Globus pallidus (tissue), 1 donor: ENCODE data around the gene SORCS2.

Experiments
- DNase-seq: peaks from one replicate; pipeline ENCODE4 v3.0.0-alpha.2; 2015; ENCODE audit warnings: low spot score

SORCS2 gene

DNA sequence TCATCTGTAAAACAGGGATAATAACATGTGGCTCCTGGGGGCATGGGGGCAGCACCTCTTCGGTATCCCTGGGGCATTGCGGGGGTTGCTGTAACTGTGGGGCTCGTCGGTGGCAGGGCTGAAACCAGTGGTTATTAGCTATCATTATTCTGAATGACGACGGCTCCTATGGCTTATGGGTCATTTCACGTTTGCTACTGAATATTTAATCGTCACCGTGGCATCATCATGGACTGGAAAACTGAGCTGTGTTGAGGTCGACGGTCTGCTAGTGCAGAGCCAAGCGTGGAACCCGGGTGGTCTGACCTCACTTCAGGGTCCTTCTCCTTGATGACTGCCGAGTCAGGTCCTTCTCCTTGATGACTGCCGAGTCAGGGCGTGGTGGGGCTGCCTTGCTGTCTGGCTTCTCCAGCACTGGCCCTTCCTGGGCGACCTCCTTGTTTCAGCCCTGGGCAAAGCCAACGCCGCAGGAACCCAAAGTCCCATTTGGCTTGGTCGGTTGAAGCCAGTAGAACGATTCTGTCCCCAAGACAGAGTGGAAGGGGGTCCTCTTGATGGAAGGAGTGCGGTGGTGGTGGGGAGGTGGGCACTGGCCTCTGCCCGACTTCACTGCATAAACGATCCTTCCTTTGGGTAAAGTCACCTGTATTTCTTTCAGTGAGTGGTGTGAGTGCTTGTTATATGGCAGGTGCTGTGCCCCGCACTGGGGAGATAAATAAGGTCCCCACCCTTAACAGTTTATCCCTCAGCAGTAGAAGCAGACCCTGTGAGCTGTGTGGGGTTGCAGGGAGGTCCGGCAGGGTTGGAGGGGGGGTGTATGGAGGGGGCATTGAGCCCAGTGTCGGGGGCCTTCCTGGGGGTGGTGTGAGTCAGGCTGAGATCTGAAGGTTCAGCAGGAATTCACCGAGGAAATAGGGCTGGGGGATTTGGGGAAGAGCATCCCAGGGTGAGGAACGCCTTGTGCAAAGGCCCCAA is 201.6 kb downstream of the SORCS2 start:
- DNase-seq = no peak

DNA sequence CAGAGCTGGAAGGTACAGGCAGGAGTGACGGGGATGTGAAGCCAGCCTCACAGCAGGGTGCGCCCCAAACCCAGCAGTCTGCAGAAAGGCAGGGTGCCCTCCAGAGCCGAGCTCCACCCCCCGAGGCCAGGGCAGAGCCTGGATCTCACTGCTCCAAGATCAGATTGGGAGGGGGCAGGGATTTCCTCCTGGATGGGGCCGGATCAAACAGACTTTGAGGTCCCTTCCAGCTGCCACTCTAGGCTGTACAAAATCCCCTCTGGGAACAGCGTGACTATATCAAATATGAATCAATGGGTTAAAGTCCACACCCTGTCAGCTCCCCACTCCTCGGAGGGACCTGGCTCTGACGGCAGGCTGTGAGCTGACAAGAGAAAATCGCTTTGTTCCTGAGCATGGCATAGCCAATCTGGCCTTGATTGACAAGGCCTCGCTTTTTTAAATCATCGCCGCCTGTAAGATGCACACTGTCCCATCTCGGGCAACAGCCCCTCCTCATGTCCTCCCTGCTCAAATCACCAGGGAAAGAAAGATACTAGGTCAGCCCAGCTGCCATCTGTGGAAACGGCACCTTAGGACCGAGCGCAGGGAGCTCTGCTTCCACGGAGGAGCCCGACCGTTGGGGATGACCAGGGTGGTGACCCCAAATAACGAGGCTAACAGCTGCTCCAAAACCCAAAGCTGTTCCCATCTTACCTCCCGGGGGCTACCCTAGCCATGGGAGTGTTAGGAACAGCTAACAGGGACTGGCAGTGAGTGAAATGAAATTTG is 202.5 kb downstream of the SORCS2 start:
- DNase-seq = no peak

DNA sequence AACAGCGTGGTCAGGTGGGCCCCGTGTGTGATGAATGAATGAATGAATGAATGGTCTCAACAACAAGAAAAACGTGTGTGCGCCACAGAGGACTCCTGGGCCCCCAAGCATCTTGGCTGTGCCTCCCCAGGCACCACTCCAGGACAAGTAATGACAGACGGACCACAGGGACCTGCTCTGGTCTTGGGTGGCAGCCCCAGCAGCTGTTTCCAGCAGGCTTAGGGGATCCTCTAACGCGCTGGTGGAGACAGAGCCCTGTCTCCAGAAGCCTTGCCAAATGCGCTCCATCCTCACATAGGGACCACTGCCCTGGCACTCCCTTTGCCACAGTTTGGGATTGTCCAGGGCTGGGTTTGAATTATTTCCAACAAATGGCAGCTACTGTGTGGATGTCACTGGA is 203.3 kb downstream of the SORCS2 start:
- DNase-seq = no peak

DNA sequence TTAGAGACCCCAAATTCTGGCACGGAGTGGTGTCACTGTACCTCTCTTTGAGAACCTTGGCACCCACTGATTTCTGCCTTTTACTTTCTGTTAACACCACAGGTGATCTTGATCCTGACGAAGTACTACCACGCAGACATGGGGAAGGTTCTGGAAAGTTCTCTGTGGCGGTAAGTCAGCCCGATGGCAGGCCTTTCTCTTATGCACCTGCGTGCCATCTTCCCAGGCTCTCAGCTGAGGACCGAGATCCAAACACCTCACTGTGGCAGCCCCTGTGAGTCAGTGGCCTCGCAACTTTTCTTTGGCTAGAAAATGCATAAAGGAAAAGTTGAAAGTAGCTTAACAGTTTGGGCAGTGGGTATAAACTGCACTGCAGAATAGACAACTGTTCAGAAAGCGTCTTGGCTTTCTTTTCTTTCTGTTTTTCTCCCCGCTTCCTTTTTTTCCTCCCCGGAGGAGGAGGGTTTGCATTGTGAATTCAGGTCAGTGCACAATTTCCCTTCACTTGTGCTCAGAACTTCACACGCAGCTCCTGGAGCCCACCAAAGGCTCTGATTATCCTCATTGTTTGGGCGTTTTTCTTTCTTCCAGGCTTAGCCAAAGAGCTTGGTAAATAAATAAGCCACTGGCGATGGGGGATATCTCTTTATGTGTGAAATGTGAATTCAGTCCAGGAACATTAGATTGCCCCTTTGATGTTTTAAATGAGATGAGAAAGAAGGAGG is 204.0 kb downstream of the SORCS2 start:
- no peak for DNase-seq

DNA sequence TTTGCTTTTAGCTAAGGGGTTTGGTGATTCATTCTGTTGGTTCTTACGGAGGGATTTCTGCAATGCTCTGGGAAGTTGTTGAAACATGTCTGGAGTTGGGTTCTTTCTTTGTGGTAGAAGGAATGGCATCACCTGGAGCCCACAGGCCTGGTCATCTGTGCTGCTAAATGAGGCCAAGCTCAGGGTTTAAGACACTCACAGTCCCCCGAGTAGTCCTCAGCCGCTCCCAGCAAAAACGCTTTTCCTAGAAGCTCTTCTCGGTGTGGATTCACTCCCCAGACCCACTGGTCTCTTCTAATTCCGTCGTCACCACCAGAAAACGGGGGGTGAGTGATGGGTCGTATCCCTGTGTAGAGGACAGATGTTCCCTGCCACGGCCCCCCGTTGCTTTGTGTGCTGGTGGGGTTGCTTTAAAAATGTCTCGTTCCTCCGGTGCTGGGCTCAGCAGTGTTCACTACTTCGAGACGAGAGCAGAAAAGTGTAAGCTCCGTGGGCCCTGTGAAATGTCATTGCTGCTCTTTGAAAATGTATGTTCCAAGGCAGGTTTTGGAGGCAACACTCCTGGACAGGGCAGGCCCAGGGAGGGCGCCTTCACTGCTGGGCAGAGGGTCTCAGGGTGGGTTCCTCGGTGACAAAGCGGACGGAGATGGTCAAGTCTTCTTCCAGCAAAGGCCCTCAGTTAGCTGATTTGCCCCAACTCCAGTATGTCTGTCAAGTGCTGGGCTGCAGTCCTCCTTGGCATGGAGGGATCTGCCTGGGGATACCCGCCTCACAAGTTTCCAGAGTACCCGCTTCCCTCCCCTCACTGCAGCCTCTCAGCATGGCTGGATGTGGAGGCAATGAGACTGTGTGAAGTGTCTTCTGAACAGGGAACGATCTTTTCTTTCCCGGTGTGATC is 205.1 kb downstream of the SORCS2 start:
- DNase-seq = no peak

DNA sequence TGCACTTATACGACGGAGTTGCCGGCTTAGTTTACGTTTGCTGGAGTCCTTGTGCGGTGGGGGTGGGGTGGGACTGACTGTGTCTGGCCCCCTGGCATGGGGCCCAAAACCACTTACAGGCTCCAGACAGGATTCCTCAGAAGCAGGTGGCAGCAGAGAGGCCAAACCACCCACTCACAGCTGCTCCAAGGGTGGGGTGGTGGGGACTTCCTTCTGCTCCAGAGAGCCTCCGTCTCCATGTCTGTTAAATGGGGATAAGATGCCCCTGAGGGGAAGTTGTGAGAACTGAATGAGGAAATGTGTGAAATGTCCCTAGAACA is 205.7 kb downstream of the SORCS2 start:
- DNase-seq = no peak

DNA sequence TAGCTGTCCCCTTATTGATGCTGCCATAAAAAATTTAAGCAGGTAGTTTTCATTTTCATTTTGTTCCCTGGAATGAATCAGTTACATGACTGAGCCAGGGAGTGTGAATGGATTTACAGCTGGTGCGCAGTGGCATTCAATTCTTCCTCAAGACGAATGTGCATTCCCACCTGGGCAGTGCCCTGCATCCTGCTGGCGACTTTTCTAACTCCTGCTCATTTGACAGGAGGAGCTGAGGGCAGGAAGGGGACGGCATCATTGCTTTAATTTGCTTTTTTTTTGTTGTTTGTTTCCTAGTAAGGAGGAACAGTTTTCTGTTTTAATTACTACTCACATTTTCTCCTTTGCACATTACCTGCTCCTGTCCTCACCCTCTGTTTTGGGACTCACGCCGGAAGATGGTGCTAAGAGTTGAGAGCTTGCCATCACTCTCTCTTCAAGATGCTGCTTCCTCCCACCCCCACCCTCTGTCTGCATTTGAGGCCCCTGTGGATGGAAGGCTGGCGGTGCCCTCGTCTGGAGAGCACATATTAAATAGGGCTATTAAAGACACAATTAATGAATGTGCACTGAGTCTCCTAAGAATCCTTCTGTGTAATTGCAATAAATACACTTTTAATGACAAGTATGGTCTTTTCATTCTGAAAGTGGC is 206.6 kb downstream of the SORCS2 start:
- no peak for DNase-seq

DNA sequence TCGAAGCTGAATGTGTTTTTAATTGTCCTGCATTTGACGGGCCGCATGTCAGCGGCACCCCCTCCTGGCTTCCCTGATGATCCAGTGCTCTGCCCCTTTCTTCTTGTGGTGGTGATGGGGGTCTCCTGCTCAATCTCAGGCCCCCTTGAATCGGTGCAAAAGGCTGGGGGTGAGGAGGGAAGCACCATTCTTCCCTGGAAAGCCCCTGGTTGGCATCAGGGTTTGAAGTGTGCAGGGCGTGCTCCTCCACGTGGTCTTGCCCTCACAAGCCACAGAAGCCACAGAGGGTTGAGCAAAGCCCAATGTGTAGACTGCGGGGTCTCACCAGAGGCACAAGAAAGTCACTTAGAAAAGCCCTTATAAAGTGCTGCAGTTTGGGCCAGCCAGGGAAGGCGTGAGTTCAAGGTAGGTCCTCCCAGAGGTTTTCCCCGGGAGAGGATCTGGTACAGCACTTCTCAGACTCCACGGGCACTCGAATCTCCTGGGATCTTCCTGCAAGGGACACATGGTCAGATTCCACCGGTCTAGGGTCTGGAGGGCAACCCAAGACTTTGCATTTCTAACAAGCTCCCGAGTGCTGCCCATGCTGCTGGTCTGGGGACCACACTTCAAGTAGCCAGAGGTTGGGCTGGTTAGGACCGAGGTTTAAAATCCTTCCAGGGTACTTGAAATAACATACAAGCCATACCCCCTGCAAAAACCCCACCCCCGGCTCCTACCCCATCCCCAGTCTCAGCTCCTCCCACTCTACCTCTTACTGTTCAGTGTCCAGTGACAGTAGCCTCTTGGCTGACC is 207.3 kb downstream of the SORCS2 start:
- DNase-seq = no peak

DNA sequence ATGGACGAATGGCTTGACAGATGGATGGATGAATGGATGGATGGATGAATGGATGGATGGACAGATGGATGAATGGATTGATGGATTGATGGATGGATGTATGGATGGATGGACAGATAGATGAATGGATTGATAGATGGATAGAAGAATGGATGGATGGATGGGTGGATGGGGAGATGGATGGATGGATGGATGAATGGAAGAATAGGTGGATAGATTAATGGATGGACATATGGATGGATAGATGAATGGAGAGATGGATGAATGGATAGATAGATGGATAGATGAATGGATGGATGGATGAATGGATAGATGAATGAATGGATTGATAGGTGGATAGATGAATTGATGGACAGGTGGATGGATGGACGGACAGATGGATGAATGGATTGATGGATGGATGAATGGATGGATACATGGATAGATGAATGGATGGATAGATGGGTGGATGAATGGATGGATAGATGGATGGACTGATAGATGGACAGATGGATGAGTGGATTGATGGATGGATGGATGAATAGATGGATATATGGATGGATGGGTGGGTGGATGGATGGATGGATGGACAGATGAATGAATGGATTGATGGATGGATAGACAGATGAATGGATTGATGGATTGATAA is 208.4 kb downstream of the SORCS2 start:
- no peak for DNase-seq

DNA sequence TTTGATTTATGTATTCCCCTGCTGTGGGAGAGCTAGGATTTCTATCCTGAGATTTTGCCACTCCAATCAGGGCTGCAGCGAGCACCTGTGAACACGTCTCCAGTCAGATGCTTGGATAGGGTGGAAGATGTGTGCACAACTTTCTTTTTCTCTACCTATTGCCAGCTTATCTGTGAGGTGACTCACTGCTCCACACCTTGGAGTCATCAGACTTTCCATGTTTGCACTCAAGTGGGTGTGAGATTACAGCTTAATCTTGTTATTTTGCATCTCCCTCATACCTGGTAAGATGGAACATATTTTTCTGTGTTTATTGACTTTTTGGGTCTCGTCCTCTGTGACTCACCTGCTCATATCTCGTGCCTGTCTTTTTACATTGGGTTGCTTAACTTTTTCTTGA is 210.2 kb downstream of the SORCS2 start:
- no peak for DNase-seq

DNA sequence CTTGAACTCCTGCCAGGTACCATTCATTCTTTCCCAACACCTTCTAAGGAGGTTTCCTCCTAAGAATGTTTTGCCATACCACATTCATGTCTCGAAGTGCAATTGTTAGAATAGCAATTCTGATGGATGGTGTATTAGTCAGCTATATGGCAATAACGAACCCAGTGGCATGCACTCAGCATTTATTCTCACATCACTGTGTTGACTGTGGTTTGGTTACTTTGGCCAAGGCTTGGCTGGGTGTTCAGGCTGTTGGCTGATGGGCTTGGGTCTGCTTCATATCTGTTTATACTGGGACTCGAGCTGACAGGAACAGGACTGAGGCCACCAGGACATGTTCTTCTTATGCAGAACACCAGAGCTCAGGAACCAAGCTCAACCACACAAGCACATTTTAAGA is 210.7 kb downstream of the SORCS2 start:
- DNase-seq = no peak

DNA sequence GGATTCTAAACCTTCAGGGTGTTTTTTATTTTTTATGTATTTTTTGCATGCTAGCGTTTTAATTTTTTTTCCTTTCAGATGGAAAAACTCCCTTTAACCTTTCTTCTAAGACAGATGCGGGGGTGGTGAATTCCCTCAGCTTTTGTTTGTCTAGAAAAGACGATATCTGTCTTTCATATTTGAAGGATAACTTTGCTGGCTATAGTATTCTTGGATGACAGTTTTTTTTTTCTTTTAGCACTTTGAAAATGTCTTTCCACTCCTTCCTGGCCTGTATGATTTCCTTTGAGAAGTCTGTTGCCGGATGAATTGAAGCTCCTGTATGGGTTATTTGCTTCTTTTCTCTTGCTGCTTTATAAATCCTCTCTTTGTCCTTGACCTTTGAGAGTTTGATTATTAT is 215.8 kb downstream of the SORCS2 start:
- DNase-seq = no peak

DNA sequence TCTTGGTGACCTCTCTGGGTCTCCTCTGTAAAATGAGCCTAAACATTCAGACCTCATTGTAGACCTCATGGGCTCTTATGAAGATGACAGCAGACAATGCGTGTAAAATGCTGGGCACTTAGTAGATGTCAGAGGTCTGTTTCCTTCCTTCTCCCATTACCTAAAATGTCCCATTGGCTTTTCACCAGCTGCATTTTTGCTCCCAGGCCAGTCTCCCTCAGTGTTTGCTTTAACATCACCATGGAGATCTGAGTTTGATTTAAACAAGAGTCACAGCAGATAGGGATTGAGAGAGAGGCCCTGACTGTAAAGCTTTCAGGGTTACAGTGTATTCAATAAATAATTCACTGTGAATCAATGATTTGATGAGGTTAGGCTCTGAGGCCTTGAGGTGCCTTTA is 218.1 kb downstream of the SORCS2 start:
- no peak for DNase-seq

DNA sequence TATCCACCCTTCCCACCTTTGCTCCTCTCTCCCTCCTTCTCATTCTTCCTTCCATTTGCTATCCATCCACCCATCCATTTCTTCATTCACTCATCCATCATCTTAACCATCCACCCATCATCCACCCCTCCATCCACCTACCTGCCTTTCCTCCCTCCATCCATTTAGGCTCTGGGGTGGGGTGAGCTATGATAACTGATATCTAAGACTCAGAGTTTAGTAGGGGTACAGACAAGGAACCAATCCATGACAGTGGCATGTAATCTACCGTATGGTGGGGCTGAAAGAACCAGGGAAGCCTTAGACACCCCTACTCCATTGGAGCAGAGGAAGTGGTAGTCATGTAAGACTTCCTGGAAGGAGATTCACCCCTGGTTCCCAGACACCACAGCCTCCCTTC is 219.2 kb downstream of the SORCS2 start:
- DNase-seq = no peak

DNA sequence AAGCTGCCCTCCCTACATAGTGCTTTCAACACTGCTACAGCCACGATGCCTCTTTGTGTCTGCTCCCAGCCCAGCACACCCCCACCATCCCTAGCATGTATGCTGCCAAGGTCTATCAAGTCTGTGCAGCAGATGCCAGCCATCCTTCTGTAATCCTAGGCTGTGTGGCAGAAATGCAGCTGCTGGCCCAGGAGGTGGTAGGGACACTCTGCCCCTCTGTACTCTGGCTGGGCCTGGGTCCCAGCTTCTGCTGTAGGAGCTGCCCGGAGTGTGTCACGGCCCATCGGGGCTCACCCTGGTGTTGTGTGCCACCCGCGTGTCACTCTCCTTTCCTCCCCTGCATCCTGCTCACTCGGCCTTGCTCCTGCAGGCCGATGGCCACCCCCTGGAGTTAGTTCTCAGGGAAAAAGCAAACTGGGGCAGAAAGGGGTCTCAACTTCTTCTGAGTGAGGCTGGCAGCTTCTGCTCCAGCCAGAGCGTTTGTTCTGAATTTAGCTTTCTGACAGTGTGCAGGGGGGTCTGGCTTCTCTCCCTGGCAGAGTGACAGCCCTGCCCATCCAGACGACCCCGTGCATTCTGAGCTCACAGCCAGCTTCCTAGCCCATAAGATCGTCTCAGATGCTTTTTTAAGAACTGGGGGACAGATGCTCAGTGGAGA is 219.7 kb downstream of the SORCS2 start:
- DNase-seq = no peak

DNA sequence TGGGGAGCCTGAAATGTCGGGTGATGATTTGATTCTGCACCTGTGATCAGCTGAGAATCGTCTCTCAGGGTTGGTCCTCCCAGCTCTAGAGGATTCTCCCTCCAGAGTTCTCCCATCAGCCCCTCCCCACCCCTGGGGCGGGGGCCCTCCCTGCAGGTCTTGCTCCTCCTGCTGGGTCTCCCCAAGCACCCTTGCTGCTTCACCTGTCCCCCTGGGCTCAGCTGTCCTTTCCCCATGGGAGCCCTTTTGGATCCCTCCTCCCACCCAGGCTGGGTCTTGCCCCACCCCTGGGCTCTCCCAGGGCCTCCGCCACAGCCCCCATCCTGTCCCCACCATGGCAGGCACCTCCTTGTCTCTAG is 220.2 kb downstream of the SORCS2 start:
- no peak for DNase-seq

DNA sequence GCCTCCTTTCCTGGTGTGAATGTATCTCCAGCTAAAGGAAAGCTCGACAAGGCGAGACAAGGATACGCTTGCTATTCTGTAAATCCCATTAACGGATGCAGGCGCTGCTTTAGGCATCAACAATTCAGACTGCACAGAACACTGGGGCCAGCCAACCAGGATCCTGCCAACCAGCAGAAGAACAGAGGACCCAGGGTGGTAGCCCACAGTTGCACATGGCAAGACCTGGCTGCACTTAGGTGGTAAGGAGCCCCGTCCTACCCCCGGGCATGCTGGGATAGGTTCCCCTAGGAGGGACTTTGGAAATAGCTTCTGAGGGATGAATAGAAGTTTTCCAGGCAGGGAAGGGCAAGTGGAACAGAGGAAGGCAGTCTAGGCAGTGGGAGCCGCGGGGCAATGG is 221.7 kb downstream of the SORCS2 start:
- no peak for DNase-seq

DNA sequence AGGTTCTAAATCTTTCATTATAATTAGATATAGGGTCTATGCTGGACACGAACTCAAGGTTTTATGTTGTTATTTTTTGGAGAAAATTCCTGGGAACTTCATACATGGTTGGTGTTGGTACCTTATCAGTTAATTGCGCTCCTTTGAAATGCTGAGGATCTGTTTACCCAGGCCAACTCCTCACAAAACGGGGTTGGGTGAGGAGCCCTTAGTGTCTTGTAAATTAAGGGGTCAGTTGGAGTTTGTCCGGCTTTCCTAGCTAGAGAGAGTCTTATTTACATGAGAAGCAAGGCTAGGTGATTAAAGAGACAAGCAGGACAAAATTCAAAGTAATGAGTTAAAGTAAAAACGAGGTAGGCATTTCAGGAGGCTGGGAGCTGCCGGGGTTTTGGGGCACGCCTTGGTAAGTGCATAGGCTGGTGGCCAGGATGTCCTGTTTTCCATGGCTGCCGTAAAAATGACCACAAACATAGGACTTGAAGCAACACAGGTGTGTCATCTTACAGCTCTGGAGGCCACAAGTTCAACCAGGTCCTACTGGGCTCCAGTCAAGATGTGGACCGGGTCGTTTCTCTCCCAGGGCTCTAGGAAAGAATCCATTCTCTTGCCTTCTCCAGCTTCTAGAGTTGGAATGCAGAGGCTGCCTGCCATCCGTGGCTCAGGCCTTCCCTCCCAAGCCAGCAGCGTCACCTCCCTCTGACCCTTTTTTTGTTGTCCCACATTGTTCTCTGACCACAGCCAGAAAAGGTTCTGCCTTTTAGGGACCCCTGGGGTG is 222.6 kb downstream of the SORCS2 start:
- no peak for DNase-seq
